SK-N-SH treated with all-trans-retinoic acid at 6 μM for 48 hours (cell line): ENCODE results near the gene PRL.

Source experiments
- ATAC-seq: fragments of 200-7000 bp; cut with Tn5 transposase; 3 replicates; pipeline ENCODE4 v1.9.1; 2020; ENCODE audit warnings: mild to moderate bottlenecking, moderate library complexity
- ARNTL ChIP-seq: fragments of 450-650 bp; formaldehyde crosslinking; IDR thresholded peaks from 2 replicates; pipeline ENCODE4 v1.5.0; 2020; ENCODE audit warnings: low read depth, mild to moderate bottlenecking, moderate library complexity, borderline replicate concordance
- BACH2 ChIP-seq: fragments of 250-450 bp; sonication (Bioruptor Pico); IDR thresholded peaks from 2 replicates; pipeline ENCODE4 v1.9.0; 2021; ENCODE audit warnings: mild to moderate bottlenecking, borderline replicate concordance
- CREB5 ChIP-seq: fragments of 250-450 bp; sonication (Bioruptor Pico); IDR thresholded peaks from 2 replicates; pipeline ENCODE4 v1.5.1; 2020; ENCODE audit warnings: low read depth, mild to moderate bottlenecking, moderate library complexity
- CSDC2 ChIP-seq: fragments of 250-450 bp; sonication (Bioruptor Pico); IDR thresholded peaks from 2 replicates; pipeline ENCODE4 v1.5.0; 2020; ENCODE audit warnings: mild to moderate bottlenecking, moderate library complexity
- CSRNP3 ChIP-seq: fragments of 250-450 bp; sonication (Bioruptor Pico); IDR thresholded peaks from 2 replicates; pipeline ENCODE4 v1.5.1; 2021; ENCODE audit warnings: mild to moderate bottlenecking, moderate library complexity
- ESRRG ChIP-seq: fragments of 250-450 bp; sonication (Bioruptor Pico); IDR thresholded peaks from 2 replicates; pipeline ENCODE4 v1.6.1; 2021; ENCODE audit warnings: mild to moderate bottlenecking
- ISL1 ChIP-seq: fragments of 250-450 bp; sonication (Bioruptor Pico); IDR thresholded peaks from 2 replicates; pipeline ENCODE4 v2.1.2; 2022; ENCODE audit warnings: mild to moderate bottlenecking, moderate library complexity
- OSR1 ChIP-seq: fragments of 250-450 bp; sonication (Bioruptor Pico); IDR thresholded peaks from 2 replicates; pipeline ENCODE4 v1.8.0; 2022; ENCODE audit warnings: moderate library complexity, mild to moderate bottlenecking, inconsistent platforms
- PATZ1 ChIP-seq: fragments of 250-450 bp; sonication (Bioruptor Pico); IDR thresholded peaks from 2 replicates; pipeline ENCODE4 v1.8.0; 2020; ENCODE audit warnings: mild to moderate bottlenecking, moderate library complexity, borderline replicate concordance
- POU6F1 ChIP-seq: fragments of 250-450 bp; sonication (Bioruptor Pico); IDR thresholded peaks from 2 replicates; pipeline ENCODE4 v1.8.0; 2021; ENCODE audit warnings: low read depth, mild to moderate bottlenecking, moderate library complexity, borderline replicate concordance
- PPARA ChIP-seq: fragments of 250-450 bp; sonication (Bioruptor Pico); IDR thresholded peaks from 2 replicates; pipeline ENCODE4 v1.5.0; 2020; ENCODE audit warnings: mild to moderate bottlenecking, borderline replicate concordance
- RARB ChIP-seq: fragments of 250-450 bp; sonication (Bioruptor Pico); IDR thresholded peaks from 2 replicates; pipeline ENCODE4 v1.8.0; 2021; ENCODE audit warnings: mild to moderate bottlenecking, moderate library complexity
- SNAI2 ChIP-seq: fragments of 250-450 bp; sonication (Bioruptor Pico); IDR thresholded peaks from 2 replicates; pipeline ENCODE4 v1.5.0; 2020; ENCODE audit warnings: mild to moderate bottlenecking, moderate library complexity
- TCF4 ChIP-seq: fragments of 250-450 bp; sonication (Bioruptor Pico); IDR thresholded peaks from 2 replicates; pipeline ENCODE4 v1.8.0; 2021; ENCODE audit warnings: mild to moderate bottlenecking, moderate library complexity, borderline replicate concordance
- TOX ChIP-seq: fragments of 250-450 bp; sonication (Bioruptor Pico); IDR thresholded peaks from 2 replicates; pipeline ENCODE4 v1.8.0; 2021; ENCODE audit warnings: mild to moderate bottlenecking, moderate library complexity, borderline replicate concordance
- TSHZ2 ChIP-seq: fragments of 250-450 bp; sonication (Bioruptor Pico); IDR thresholded peaks from 2 replicates; pipeline ENCODE4 v1.5.0; 2020; ENCODE audit warnings: mild to moderate bottlenecking, moderate library complexity
- ZC3H10 ChIP-seq: fragments of 250-450 bp; sonication (Bioruptor Pico); IDR thresholded peaks from 2 replicates; pipeline ENCODE4 v1.5.1; 2021; ENCODE audit warnings: mild to moderate bottlenecking, moderate library complexity
- ZFP3 ChIP-seq: fragments of 250-450 bp; sonication (Bioruptor Pico); IDR thresholded peaks from 2 replicates; pipeline ENCODE4 v1.5.0; 2020; ENCODE audit warnings: mild to moderate bottlenecking, moderate library complexity
- ZFP30 ChIP-seq: fragments of 450-650 bp; formaldehyde crosslinking; IDR thresholded peaks from 2 replicates; pipeline ENCODE4 v1.5.0; 2022; ENCODE audit warnings: mild to moderate bottlenecking, moderate library complexity
- ZNF565 ChIP-seq: fragments of 450-650 bp; formaldehyde crosslinking; conservative IDR thresholded peaks from 2 replicates; pipeline ENCODE4 v1.5.0; 2020; ENCODE audit warnings: low read depth, mild to moderate bottlenecking, moderate library complexity
- ZNF70 ChIP-seq: fragments of 450-650 bp; formaldehyde crosslinking; IDR thresholded peaks from 2 replicates; pipeline ENCODE4 v1.5.0; 2020; ENCODE audit warnings: mild to moderate bottlenecking, moderate library complexity
- ZNF8 ChIP-seq: fragments of 450-650 bp; formaldehyde crosslinking; IDR thresholded peaks from 2 replicates; pipeline ENCODE4 v1.5.0; 2020; ENCODE audit warnings: mild to moderate bottlenecking, moderate library complexity

The PRL gene

GRCh38 chr6:22284666-22285065, 12.2 kb downstream of the PRL start:
- TF ChIP-seq CREB5 (CRISPR knock-in tag) (no peak), BACH2 (no peak), ZC3H10 (CRISPR knock-in tag) (no peak), ZFP3 (CRISPR knock-in tag) (no peak), ZNF8 (CRISPR knock-in tag) (no peak)
- ATAC-seq: no peak

GRCh38 chr6:22281341-22282085, 15.3 kb downstream of the PRL start:
- no peak for ATAC-seq
- TF ChIP-seq TSHZ2 (CRISPR knock-in tag) (no peak), ESRRG (CRISPR knock-in tag) (no peak), TCF4 (CRISPR knock-in tag) (no peak), ZNF70 (CRISPR knock-in tag) (no peak), TOX (CRISPR knock-in tag) (no peak), CSDC2 (CRISPR knock-in tag) (no peak)
- TF ChIP-seq, all 23 proteins: peak for 0

GRCh38 chr6:22279427-22279826, 17.4 kb downstream of the PRL start:
- TF ChIP-seq PPARA: no peak
- no peak for TF ChIP-seq TOX (CRISPR knock-in tag)
- no peak for TF ChIP-seq OSR1
- no peak for TF ChIP-seq ARNTL
- TF ChIP-seq PATZ1 (CRISPR knock-in tag): no peak
- no peak for TF ChIP-seq TSHZ2 (CRISPR knock-in tag)
- no peak for TF ChIP-seq ZNF565 (CRISPR knock-in tag)
- no peak for TF ChIP-seq RARB (CRISPR knock-in tag)
- no peak for TF ChIP-seq CSRNP3
- no peak for TF ChIP-seq POU6F1 (CRISPR knock-in tag)
- TF ChIP-seq SNAI2: no peak
- TF ChIP-seq CSDC2 (CRISPR knock-in tag): no peak
- no peak for TF ChIP-seq CREB5 (CRISPR knock-in tag)
- no peak for TF ChIP-seq ZFP30 (CRISPR knock-in tag)
- TF ChIP-seq ISL1 (CRISPR knock-in tag): no peak
- no peak for TF ChIP-seq ESRRG (CRISPR knock-in tag)
- no peak for TF ChIP-seq BACH2
- no peak for TF ChIP-seq ZNF70 (CRISPR knock-in tag)
- no peak for TF ChIP-seq ZC3H10 (CRISPR knock-in tag)
- no peak for TF ChIP-seq TCF4 (CRISPR knock-in tag)
- ATAC-seq: no peak
